GM12891 (cell line): ENCODE results near the gene ANKRD1.

Experiments used
- POLR2A ChIP-seq: IDR thresholded peaks from 2 replicates; pipeline ENCODE4 v1.6.1; 2011; ENCODE audit warnings: low read depth, low read length, control low read depth
- POLR2AphosphoS5 ChIP-seq: IDR thresholded peaks from 2 replicates; pipeline ENCODE4 v1.6.1; 2011; ENCODE audit warnings: low read depth, low read length, control low read depth
- TAF1 ChIP-seq: IDR thresholded peaks from 2 replicates; pipeline ENCODE4 v1.6.1; 2011; ENCODE audit warnings: low read depth, low read length, control low read depth

GRCh38 chr10:90966146-90966545, 45.3 kb upstream of the ANKRD1 start:
- TF ChIP-seq POLR2AphosphoS5 (no peak), POLR2A (no peak), TAF1 (no peak)
